Activated naive CD4-positive, alpha-beta T cell treated with anti-CD3 and anti-CD28 coated beads for 36 hours (primary cell): ENCODE data around the gene SYTL1. TPM values are rescaled to one million over a fixed set of nuclear protein-coding genes. Genes with fewer than 3 reads are reported as not detected.
"Not testable (repeated sequence)": the region's sequence is repeated elsewhere in the genome, so short reads cannot be mapped to it uniquely, and the experiment has no call there.

ENCODE experiments used
- CTCF ChIA-PET: fragments of 350-600 bp; sonication (Branson Sonifier 250); formaldehyde crosslinking; loops from one replicate; lab custom pipeline; 2021; ENCODE audit warnings: antibody characterized with exemption; lab: Charles Lee
- DNase-seq: peaks from one replicate; pipeline ENCODE4 v3.0.0-alpha.2; 2020
- H3K27ac Mint-ChIP-seq: one replicate; pipeline ENCODE4 v1.8.0; 2021; ENCODE audit warnings: mild to moderate bottlenecking, mixed read lengths
- H3K27me3 Mint-ChIP-seq: one replicate; pipeline ENCODE4 v1.8.0; 2021; ENCODE audit warnings: low read depth, mixed read lengths
- H3K36me3 Mint-ChIP-seq: one replicate; pipeline ENCODE4 v1.8.0; 2021; ENCODE audit warnings: low read depth, mixed read lengths
- H3K4me1 Mint-ChIP-seq: one replicate; pipeline ENCODE4 v1.8.0; 2021; ENCODE audit warnings: low read depth, mixed read lengths
- H3K4me3 Mint-ChIP-seq: one replicate; pipeline ENCODE4 v1.8.0; 2021; ENCODE audit warnings: mild to moderate bottlenecking, moderate library complexity, mixed read lengths
- H3K9me3 Mint-ChIP-seq: one replicate; pipeline ENCODE4 v1.8.0; 2021; ENCODE audit warnings: mixed read lengths
- intact Hi-C: fragments of 100-400 bp; cut with micrococcal nuclease; formaldehyde crosslinking; loops from one replicate; pipeline ENCODE4 v1.15.1; 2023
- total RNA-seq, 2 experiments: library from RNA; stranded (reverse); gene quantifications; one replicate each; pipeline ENCODE4 v1.2.3, GENCODE V29; 2021

Gene SYTL1
- total RNA-seq, 2 experiments from 2014 or later = 28.5 to 29.2 TPM

DNA sequence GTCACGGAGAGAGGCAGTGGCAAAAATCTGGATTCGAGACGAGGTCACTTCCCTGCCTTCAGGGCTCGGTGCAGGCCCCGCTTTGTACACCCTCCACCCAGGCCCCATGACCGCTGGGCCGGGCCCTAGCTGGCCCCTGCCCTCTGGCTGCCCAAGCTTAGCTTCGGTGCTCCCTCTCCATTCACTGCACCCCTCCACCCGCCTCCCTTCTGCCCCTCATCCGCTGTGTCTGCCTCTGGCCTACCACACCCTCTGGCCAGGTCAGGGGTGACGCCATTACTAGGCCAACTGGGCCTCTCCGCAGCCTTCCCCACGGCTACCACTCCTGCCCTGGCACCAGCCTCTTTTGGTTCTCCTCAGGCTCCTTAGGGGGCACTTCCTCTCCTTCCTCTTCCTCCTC is 41.8 kb downstream of the SYTL1 start:
- Mint-ChIP-seq H3K27me3 (no peaks in the 10 kb centered on the region), H3K4me1 (peaks cover 4% of the 10 kb centered on the region), H3K9me3 (no peaks in the 10 kb centered on the region), H3K36me3 (no peaks in the 10 kb centered on the region), H3K27ac (no peak overlapping the region), H3K4me3 (no peak overlapping the region)
- intact Hi-C loops = no loop called here
- CTCF ChIA-PET = interaction anchor here (0.6 to 8.7 kb wide), 6 partner anchors 17 to 386 kb away, joined by 3 to 139 read pairs (median 4); partner anchors contain the start of gene MAP3K6
- DNase-seq = no peak

DNA sequence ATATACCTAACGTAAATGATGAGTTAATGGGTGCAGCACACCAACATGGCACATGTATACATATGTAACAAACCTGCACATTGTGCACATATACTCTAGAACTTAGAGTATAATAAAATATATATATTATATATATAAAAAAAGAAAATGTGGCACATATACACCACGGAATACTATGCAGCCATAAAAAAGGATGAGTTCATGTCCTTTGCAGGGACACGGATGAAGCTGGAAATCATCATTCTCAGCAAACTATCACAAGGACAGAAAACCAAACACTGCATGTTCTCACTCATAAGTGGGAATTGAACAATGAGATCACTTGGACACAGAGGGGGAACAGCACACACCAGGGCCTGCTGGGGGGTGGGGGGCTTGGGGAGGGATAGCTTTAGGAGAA is 43.0 kb downstream of the SYTL1 start:
- H3K4me1 Mint-ChIP-seq, DNase-seq, H3K27me3 Mint-ChIP-seq, H3K9me3 Mint-ChIP-seq, H3K36me3 Mint-ChIP-seq, intact Hi-C loops, H3K4me3 Mint-ChIP-seq, H3K27ac Mint-ChIP-seq: not testable (repeated sequence)
- CTCF ChIA-PET = interaction anchor here (0.8 to 8.7 kb wide), 5 partner anchors 27 to 387 kb away, joined by 3 to 139 read pairs (median 4); no protein-coding TSS in a partner anchor

- H3K4me1 Mint-ChIP-seq = peaks cover 14% of the 10 kb centered on the region
- CTCF ChIA-PET = interaction anchor here (0.6 to 8.7 kb wide), 15 partner anchors 11 to 1562 kb away, joined by 3 to 139 read pairs (median 5); no protein-coding TSS in a partner anchor
- peak overlapping the region; percentile 27 for H3K27ac Mint-ChIP-seq
- intact Hi-C loops = loop anchor here (1.0 to 2.0 kb wide), 4 partner anchors 31 to 284 kb away; no protein-coding TSS in a partner anchor
- no peaks in the 10 kb centered on the region for H3K27me3 Mint-ChIP-seq
- H3K4me3 Mint-ChIP-seq = no peak overlapping the region
- peak; percentile 90 for DNase-seq
- H3K36me3 Mint-ChIP-seq = no peaks in the 10 kb centered on the region
- H3K9me3 Mint-ChIP-seq = no peaks in the 10 kb centered on the region
Observed at GRCh38 chr1:27388337-27389005, 46.6 kb downstream of the SYTL1 start.

GRCh38 chr1:27391511-27392095 is 49.8 kb downstream of the SYTL1 start:
- intact Hi-C loops = loop anchor here (1.0 kb wide), 3 partner anchors 69 to 269 kb away; partner anchors contain the start of genes AHDC1 and TMEM222
- peak; percentile 59 for DNase-seq
- no peaks in the 10 kb centered on the region for H3K27me3 Mint-ChIP-seq
- CTCF ChIA-PET = interaction anchor here (0.9 to 3.2 kb wide), 11 partner anchors 14 to 346 kb away, joined by 3 to 63 read pairs (median 7); no protein-coding TSS in a partner anchor
- no peaks in the 10 kb centered on the region for H3K9me3 Mint-ChIP-seq
- peaks cover 19% of the 10 kb centered on the region for H3K4me1 Mint-ChIP-seq
- peak overlapping the region; percentile 95 for H3K4me3 Mint-ChIP-seq
- no peaks in the 10 kb centered on the region for H3K36me3 Mint-ChIP-seq
- H3K27ac Mint-ChIP-seq = peak overlapping the region; percentile 75

DNA sequence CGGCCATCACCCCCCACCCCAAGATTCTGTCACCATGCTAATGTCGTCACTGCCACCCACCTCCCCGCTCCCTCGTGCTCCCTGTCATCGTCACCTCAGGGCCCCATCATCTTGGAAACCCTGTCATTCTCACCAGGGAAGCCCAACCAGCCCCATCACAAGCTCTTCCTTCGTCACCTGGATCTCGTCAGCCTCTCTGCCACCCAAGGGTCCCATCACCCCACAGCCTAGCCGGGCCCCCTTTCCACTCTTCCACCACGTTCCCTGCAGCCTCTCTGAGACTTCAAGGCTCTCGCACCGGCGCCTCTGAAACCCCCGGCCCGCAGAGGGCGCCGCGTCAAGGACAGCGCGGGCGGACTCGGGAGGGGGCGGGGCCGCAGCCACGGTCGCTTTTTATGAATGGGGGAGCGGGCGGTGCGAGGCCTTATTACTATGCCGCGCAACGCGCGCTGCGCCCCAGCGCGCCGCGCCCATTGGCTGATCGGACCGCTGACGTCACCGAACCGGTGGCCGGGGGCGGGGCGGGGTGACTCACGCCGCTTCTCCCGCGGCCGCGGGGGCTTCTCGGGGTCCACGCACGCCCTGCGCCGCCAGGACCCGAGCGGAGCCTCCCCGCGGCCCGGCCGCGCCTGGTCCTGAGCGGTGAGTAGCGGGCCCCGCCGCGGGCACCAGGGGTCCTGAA is 50.4 kb downstream of the SYTL1 start, which contains the start of gene GPR3:
Gene GPR3, plus strand, starts transcription at position 527 of the 682 bp plus-strand sequence. CDS start 1,177 bp downstream, outside the sequence.
- H3K36me3 Mint-ChIP-seq = no peaks in the 10 kb centered on the region
- intact Hi-C loops = loop anchor here (1.0 kb wide), 3 partner anchors 70 to 268 kb away; partner anchors contain the start of genes AHDC1 and TMEM222
- no peaks in the 10 kb centered on the region for H3K27me3 Mint-ChIP-seq
- no peaks in the 10 kb centered on the region for H3K9me3 Mint-ChIP-seq
- H3K27ac Mint-ChIP-seq = peak within 1 kb of the TSS; percentile 75
- H3K4me1 Mint-ChIP-seq = peaks cover 19% of the 10 kb centered on the region
- CTCF ChIA-PET = interaction anchor here (0.9 to 3.2 kb wide), 10 partner anchors 14 to 346 kb away, joined by 3 to 63 read pairs (median 7); no protein-coding TSS in a partner anchor
- H3K4me3 Mint-ChIP-seq = peak within 1 kb of the TSS; percentile 95
- DNase-seq = peak; percentile 95

GRCh38 chr1:27392778-27393635 is 51.2 kb downstream of the SYTL1 start:
- Mint-ChIP-seq H3K4me3 (peak overlapping the region; percentile 78), H3K27me3 (no peaks in the 10 kb centered on the region), H3K9me3 (no peaks in the 10 kb centered on the region), H3K36me3 (no peaks in the 10 kb centered on the region), H3K27ac (no peak overlapping the region), H3K4me1 (peaks cover 19% of the 10 kb centered on the region)
- no peak for DNase-seq
- intact Hi-C loops = loop anchor here (1.0 kb wide), 3 partner anchors 71 to 267 kb away; partner anchors contain the start of genes AHDC1 and TMEM222
- CTCF ChIA-PET = interaction anchor here (0.7 to 7.7 kb wide), 5 partner anchors 9 to 209 kb away, joined by 3 to 176 read pairs (median 3); no protein-coding TSS in a partner anchor

- intact Hi-C loops = loop anchor here (2.0 kb wide), 1 partner anchor 349 kb away; no protein-coding TSS in a partner anchor
Observed at GRCh38 chr1:27393641-27394281, 51.9 kb downstream of the SYTL1 start.

DNA sequence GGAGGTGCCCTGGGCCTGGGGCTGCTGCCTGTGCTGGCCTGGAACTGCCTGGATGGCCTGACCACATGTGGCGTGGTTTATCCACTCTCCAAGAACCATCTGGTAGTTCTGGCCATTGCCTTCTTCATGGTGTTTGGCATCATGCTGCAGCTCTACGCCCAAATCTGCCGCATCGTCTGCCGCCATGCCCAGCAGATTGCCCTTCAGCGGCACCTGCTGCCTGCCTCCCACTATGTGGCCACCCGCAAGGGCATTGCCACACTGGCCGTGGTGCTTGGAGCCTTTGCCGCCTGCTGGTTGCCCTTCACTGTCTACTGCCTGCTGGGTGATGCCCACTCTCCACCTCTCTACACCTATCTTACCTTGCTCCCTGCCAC is 52.4 kb downstream of the SYTL1 start:
- Mint-ChIP-seq H3K4me3 (peak overlapping the region; percentile 19), H3K27ac (no peak overlapping the region), H3K36me3 (no peaks in the 10 kb centered on the region), H3K4me1 (peaks cover 16% of the 10 kb centered on the region), H3K9me3 (no peaks in the 10 kb centered on the region), H3K27me3 (no peaks in the 10 kb centered on the region)
- CTCF ChIA-PET = interaction anchor here (0.6 to 7.7 kb wide), 13 partner anchors 17 to 507 kb away, joined by 3 to 176 read pairs (median 7); no protein-coding TSS in a partner anchor
- no peak for DNase-seq
- intact Hi-C loops = loop anchor here (2.0 kb wide), 1 partner anchor 349 kb away; no protein-coding TSS in a partner anchor

More at GRCh38 chr1:27393641-27394281, 51.9 kb downstream of the SYTL1 start:
- CTCF ChIA-PET = interaction anchor here (0.6 to 7.7 kb wide), 7 partner anchors 8 to 208 kb away, joined by 3 to 176 read pairs (median 4); no protein-coding TSS in a partner anchor
- DNase-seq = no peak
- Mint-ChIP-seq H3K36me3 (no peaks in the 10 kb centered on the region), H3K9me3 (no peaks in the 10 kb centered on the region), H3K4me1 (peaks cover 16% of the 10 kb centered on the region), H3K27me3 (no peaks in the 10 kb centered on the region), H3K4me3 (peak overlapping the region; percentile 78), H3K27ac (no peak overlapping the region)

GRCh38 chr1:27394925-27395324 is 53.1 kb downstream of the SYTL1 start:
- H3K27me3 Mint-ChIP-seq = no peaks in the 10 kb centered on the region
- H3K4me1 Mint-ChIP-seq = peaks cover 16% of the 10 kb centered on the region
- DNase-seq = no peak
- H3K4me3 Mint-ChIP-seq = no peak overlapping the region
- CTCF ChIA-PET = interaction anchor here (0.6 to 7.7 kb wide), 21 partner anchors 12 to 507 kb away, joined by 3 to 176 read pairs (median 5); no protein-coding TSS in a partner anchor
- intact Hi-C loops = loop anchor here (1.0 to 2.0 kb wide), 3 partner anchors 38 to 350 kb away; no protein-coding TSS in a partner anchor
- H3K9me3 Mint-ChIP-seq = no peaks in the 10 kb centered on the region
- no peaks in the 10 kb centered on the region for H3K36me3 Mint-ChIP-seq
- no peak overlapping the region for H3K27ac Mint-ChIP-seq

- Mint-ChIP-seq H3K9me3 (no peaks in the 10 kb centered on the region), H3K27ac (no peak overlapping the region), H3K4me1 (peaks cover 16% of the 10 kb centered on the region), H3K4me3 (no peak overlapping the region), H3K36me3 (no peaks in the 10 kb centered on the region), H3K27me3 (no peaks in the 10 kb centered on the region)
- intact Hi-C loops = loop anchor here (1.0 to 2.0 kb wide), 3 partner anchors 38 to 351 kb away; no protein-coding TSS in a partner anchor
- CTCF ChIA-PET = interaction anchor here (0.6 to 7.7 kb wide), 21 partner anchors 13 to 267 kb away, joined by 3 to 176 read pairs (median 6); no protein-coding TSS in a partner anchor
- peak; percentile 89 for DNase-seq
Observed at GRCh38 chr1:27395441-27396195, 53.8 kb downstream of the SYTL1 start.
